ENCODE results near the gene MCM3. TPM values are rescaled to one million over a fixed set of nuclear protein-coding genes. Genes with fewer than 3 reads are reported as not detected.

MCM3 gene
- polyA plus RNA-seq, 3 donors: 10.7 to 15.3 (median 12.1) TPM

- Histone ChIP-seq H3K4me3 (replicated peaks in 1 of 3; ENCODE audit: low read depth in 2 of 3, low read length in 3 of 3) (no peak overlapping the region), H3K27me3 (ENCODE audit: control insufficient read depth in 2 of 2, insufficient read depth in 2 of 2, low read length in 2 of 2) (no peaks in the 10 kb centered on the region), H3K9me3 (replicated peaks in 1 of 2; ENCODE audit: control insufficient read depth in 1 of 2, insufficient read depth in 1 of 2, low read length in 2 of 2) (no peaks in the 10 kb centered on the region), H3K36me3 (replicated peaks in 1 of 2; ENCODE audit: control insufficient read depth in 1 of 2, insufficient read depth in 2 of 2, low read length in 2 of 2) (no peaks in the 10 kb centered on the region), H3K27ac (ENCODE audit: low read depth in 1 of 2, low read length in 2 of 2) (no peak overlapping the region), H3K9ac (ENCODE audit: insufficient read depth, low read length, poor library complexity, severe bottlenecking) (no peak overlapping the region), H4K20me1 (ENCODE audit: insufficient read depth, low read length) (no peaks in the 10 kb centered on the region), H3K4me1 (ENCODE audit: control insufficient read depth in 1 of 2, insufficient read depth in 2 of 2, low read length in 2 of 2) (no peaks in the 10 kb centered on the region), H3K4me2 (replicated peaks; ENCODE audit: extremely low read depth, low read length, poor library complexity, severe bottlenecking) (no peak overlapping the region), H2AFZ (ENCODE audit: insufficient read depth, low read depth, low read length, poor library complexity, severe bottlenecking) (no peak overlapping the region), H3K79me2 (ENCODE audit: insufficient read depth, low read length) (no peaks in the 10 kb centered on the region)
- Mint-ChIP-seq H3K4me3 (no peak overlapping the region), H3K9me3 (peaks cover 0 to 3% (median 0%) of the 10 kb centered on the region in 7 donors), H3K4me1 (no peaks in the 10 kb centered on the region), H3K27ac (no peak overlapping the region), H3K36me3 (no peaks in the 10 kb centered on the region), H3K27me3 (ENCODE audit: low read depth in 3 of 3) (peaks cover 0 to 3% (median 2%) of the 10 kb centered on the region in 3 donors)
- 98% methylated on average over 4 of the region's 4 CpGs for WGBS (ENCODE audit: insufficient coverage)
- DNase-seq: no peak
- TF ChIP-seq CTCF (IDR thresholded peaks at IDR 0.05): no peak
- intact Hi-C loops (cut with micrococcal nuclease): no loop called here
Measured at GRCh38 chr6:52243282-52243893, 41.2 kb downstream of the MCM3 start.

- intact Hi-C loops (cut with micrococcal nuclease): no loop called here
- Histone ChIP-seq H3K4me2 (replicated peaks; ENCODE audit: extremely low read depth, low read length, poor library complexity, severe bottlenecking) (no peak overlapping the region), H3K4me1 (ENCODE audit: control insufficient read depth in 1 of 2, insufficient read depth in 2 of 2, low read length in 2 of 2) (no peaks in the 10 kb centered on the region), H3K36me3 (replicated peaks in 1 of 2; ENCODE audit: control insufficient read depth in 1 of 2, insufficient read depth in 2 of 2, low read length in 2 of 2) (no peaks in the 10 kb centered on the region), H3K79me2 (ENCODE audit: insufficient read depth, low read length) (no peaks in the 10 kb centered on the region), H3K27ac (ENCODE audit: low read depth in 1 of 2, low read length in 2 of 2) (no peak overlapping the region), H3K9ac (ENCODE audit: insufficient read depth, low read length, poor library complexity, severe bottlenecking) (no peak overlapping the region), H3K4me3 (replicated peaks in 1 of 3; ENCODE audit: low read depth in 2 of 3, low read length in 3 of 3) (no peak overlapping the region), H4K20me1 (ENCODE audit: insufficient read depth, low read length) (no peaks in the 10 kb centered on the region), H3K9me3 (replicated peaks in 1 of 2; ENCODE audit: control insufficient read depth in 1 of 2, insufficient read depth in 1 of 2, low read length in 2 of 2) (no peaks in the 10 kb centered on the region), H2AFZ (ENCODE audit: insufficient read depth, low read depth, low read length, poor library complexity, severe bottlenecking) (no peak overlapping the region), H3K27me3 (ENCODE audit: control insufficient read depth in 2 of 2, insufficient read depth in 2 of 2, low read length in 2 of 2) (no peaks in the 10 kb centered on the region)
- H3K27me3 Mint-ChIP-seq (ENCODE audit: low read depth in 3 of 3): peaks cover 0 to 3% (median 0%) of the 10 kb centered on the region in 3 donors
- H3K4me3 Mint-ChIP-seq: no peak overlapping the region
- H3K36me3 Mint-ChIP-seq: no peaks in the 10 kb centered on the region
- no peak overlapping the region for H3K27ac Mint-ChIP-seq
- no peak for DNase-seq
- H3K4me1 Mint-ChIP-seq: no peaks in the 10 kb centered on the region
- no CpG with 5 or more reads among the region's 2 CpGs for WGBS (ENCODE audit: insufficient coverage)
- no peak for TF ChIP-seq CTCF (IDR thresholded peaks at IDR 0.05)
- H3K9me3 Mint-ChIP-seq: no peaks in the 10 kb centered on the region
Measured at GRCh38 chr6:52241819-52242218, 42.7 kb downstream of the MCM3 start.
